Loucy (cell line): Measurements from ENCODE around the gene H19.

ENCODE experiments used
- H2AFZ ChIP-seq: fragments of 200-600 bp; sonication (generic); 2 replicates; pipeline ENCODE4 v1.6.0; 2016; ENCODE audit warnings: antibody characterized with exemption, mild to moderate bottlenecking, low read length, moderate library complexity
- H3F3A ChIP-seq: fragments of 200-600 bp; 2 replicates; pipeline ENCODE4 v1.6.0; 2016; ENCODE audit warnings: antibody characterized with exemption, low read depth, mild to moderate bottlenecking
- H3K27me3 ChIP-seq: fragments of 200-600 bp; sonication (generic); 2 replicates; pipeline ENCODE4 v1.6.1; 2014; ENCODE audit warnings: low read length, mild to moderate bottlenecking; ENCODE audit not compliant: insufficient read depth, poor library complexity, severe bottlenecking
- H3K36me3 ChIP-seq: fragments of 200-600 bp; sonication (generic); 2 replicates; pipeline ENCODE4 v1.6.1; 2016; ENCODE audit warnings: low read length; ENCODE audit not compliant: insufficient read depth
- H3K4me1 ChIP-seq: fragments of 200-600 bp; sonication (generic); 2 replicates; pipeline ENCODE4 v1.5.1; 2014; ENCODE audit warnings: low read length, mild to moderate bottlenecking; ENCODE audit not compliant: insufficient read depth, poor library complexity, severe bottlenecking
- H3K4me2 ChIP-seq: fragments of 200-600 bp; sonication (generic); 2 replicates; pipeline ENCODE4 v1.6.0; 2014; ENCODE audit warnings: antibody characterized with exemption, low read length, low read depth, mild to moderate bottlenecking; ENCODE audit not compliant: poor library complexity, severe bottlenecking
- H3K4me3 ChIP-seq: fragments of 200-600 bp; sonication (generic); 2 replicates; pipeline ENCODE4 v1.5.1; 2014; ENCODE audit warnings: low read length, mild to moderate bottlenecking, mixed read lengths; ENCODE audit not compliant: poor library complexity, severe bottlenecking
- H3K79me2 ChIP-seq: fragments of 200-600 bp; sonication (generic); 2 replicates; pipeline ENCODE4 v1.6.1; 2014; ENCODE audit warnings: low read length; ENCODE audit not compliant: insufficient read depth
- H3K9ac ChIP-seq: fragments of 200-600 bp; sonication (generic); 2 replicates; pipeline ENCODE4 v1.6.0; 2014; ENCODE audit warnings: mild to moderate bottlenecking, low read depth, low read length, moderate library complexity; ENCODE audit not compliant: poor library complexity, severe bottlenecking
- H3K9me2 ChIP-seq: fragments of 200-600 bp; sonication (generic); replicated peaks from 2 replicates; pipeline ENCODE4 v1.6.1; 2016; ENCODE audit warnings: low read depth, low read length, mixed read lengths
- H3K9me3 ChIP-seq: fragments of 200-600 bp; sonication (generic); 2 replicates; pipeline ENCODE4 v1.6.1; 2014; ENCODE audit warnings: mild to moderate bottlenecking, antibody characterized with exemption, low read length, low read depth; ENCODE audit not compliant: insufficient read depth
- H4K20me1 ChIP-seq: fragments of 200-600 bp; sonication (generic); 2 replicates; pipeline ENCODE4 v1.6.0; 2014; ENCODE audit warnings: antibody characterized with exemption, low read length, mild to moderate bottlenecking; ENCODE audit not compliant: insufficient read depth, poor library complexity, severe bottlenecking
- CTCF ChIP-seq: fragments of 200-600 bp; sonication (generic); conservative IDR thresholded peaks from 2 replicates; pipeline ENCODE4 v1.5.1; 2014; ENCODE audit warnings: mild to moderate bottlenecking, antibody characterized with exemption, low read length
- EZH2phosphoT487 ChIP-seq: fragments of 200-600 bp; IDR thresholded peaks from 2 replicates; pipeline ENCODE4 v1.6.1; 2018; ENCODE audit warnings: antibody characterized with exemption, mild to moderate bottlenecking, moderate library complexity, borderline replicate concordance

The H19 gene

GRCh38 chr11:1948389-1948788 is 49.3 kb downstream of the H19 start:
- Histone ChIP-seq H2AFZ (no peak overlapping the region), H3K9ac (no peak overlapping the region), H3K27me3 (no peaks in the 10 kb centered on the region), H3K9me3 (no peaks in the 10 kb centered on the region), H3K79me2 (no peaks in the 10 kb centered on the region), H3K4me1 (no peaks in the 10 kb centered on the region), H3K4me3 (no peak overlapping the region), H3K9me2 (no peaks in the 10 kb centered on the region), H3F3A (no peaks in the 10 kb centered on the region), H4K20me1 (no peaks in the 10 kb centered on the region), H3K4me2 (no peak overlapping the region), H3K36me3 (no peaks in the 10 kb centered on the region)
- TF ChIP-seq EZH2phosphoT487 (no peak), CTCF (no peak)

GRCh38 chr11:1947592-1948237 is 49.9 kb downstream of the H19 start:
- no peaks in the 10 kb centered on the region for H3K36me3 ChIP-seq
- no peaks in the 10 kb centered on the region for H4K20me1 ChIP-seq

GRCh38 chr11:1946812-1947484 is 50.7 kb downstream of the H19 start, which contains the start of gene MRPL23:
TSS of gene MRPL23 (plus strand) at chr11:1947332. CDS start at chr11:1947363, 31 bp downstream.
- H3K9me3 ChIP-seq: no peaks in the 10 kb centered on the region
- H3K4me3 ChIP-seq: no peak within 1 kb of the TSS
- no peaks in the 10 kb centered on the region for H3F3A ChIP-seq
- H3K27me3 ChIP-seq: no peaks in the 10 kb centered on the region
- no peaks in the 10 kb centered on the region for H3K9me2 ChIP-seq
- TF ChIP-seq EZH2phosphoT487 (no peak), CTCF (no peak)
- no peaks in the 10 kb centered on the region for H4K20me1 ChIP-seq
- no peak within 1 kb of the TSS for H2AFZ ChIP-seq
- no peaks in the 10 kb centered on the region for H3K36me3 ChIP-seq
- no peak within 1 kb of the TSS for H3K9ac ChIP-seq
- H3K79me2 ChIP-seq: no peaks in the 10 kb centered on the region
- H3K4me2 ChIP-seq: no peak within 1 kb of the TSS
- H3K4me1 ChIP-seq: peaks cover 6% of the 10 kb centered on the region

More at GRCh38 chr11:1947592-1948237, 49.9 kb downstream of the H19 start:
- H3K9me2 ChIP-seq: no peaks in the 10 kb centered on the region
- no peaks in the 10 kb centered on the region for H3K4me1 ChIP-seq
- no peak overlapping the region for H3K4me2 ChIP-seq
- no peak overlapping the region for H3K9ac ChIP-seq
- TF ChIP-seq CTCF (no peak), EZH2phosphoT487 (no peak)
- H3K9me3 ChIP-seq: no peaks in the 10 kb centered on the region
- H2AFZ ChIP-seq: no peak overlapping the region
- no peak overlapping the region for H3K4me3 ChIP-seq
- H3K79me2 ChIP-seq: no peaks in the 10 kb centered on the region
- H3K27me3 ChIP-seq: no peaks in the 10 kb centered on the region
- H3F3A ChIP-seq: no peaks in the 10 kb centered on the region
